GM19240 (cell line): ENCODE measurements around the gene SF3B6.
A peak's percentile ranks its signal among the peaks of the same experiment; 100 is the strongest.
"Not testable (repeated sequence)": the region's sequence is repeated elsewhere in the genome, so short reads cannot be mapped to it uniquely, and the experiment has no call there.

Experiments
- DNase-seq: peaks from one replicate; pipeline ENCODE4 v3.0.0; 2011; ENCODE audit warnings: low spot score; ENCODE audit not compliant: insufficient read length

Gene SF3B6

GRCh38 chr2:24095171-24095677 lies 19.1 kb upstream of the SF3B6 start:
- not testable (repeated sequence) for DNase-seq

GRCh38 chr2:24093270-24093669 lies 17.1 kb upstream of the SF3B6 start:
- DNase-seq: not testable (repeated sequence)

GRCh38 chr2:24088821-24089359 lies 12.8 kb upstream of the SF3B6 start:
- no peak for DNase-seq

GRCh38 chr2:24087032-24087431 lies 10.9 kb upstream of the SF3B6 start:
- no peak for DNase-seq

GRCh38 chr2:24086241-24086640 lies 10.1 kb upstream of the SF3B6 start:
- no peak for DNase-seq

- no peak for DNase-seq
Observed at GRCh38 chr2:24085200-24085489, 9.0 kb upstream of the SF3B6 start.

- peak; percentile 67 for DNase-seq
Observed at GRCh38 chr2:24084386-24085199, 8.5 kb upstream of the SF3B6 start, which contains the start of gene TP53I3. Gene TP53I3 (minus strand): TSS chr2:24084834. CDS start chr2:24084326, 508 bp downstream.

GRCh38 chr2:24083567-24084385 lies 7.7 kb upstream of the SF3B6 start:
- peak; percentile 45 for DNase-seq

GRCh38 chr2:24082787-24083566 lies 6.9 kb upstream of the SF3B6 start:
- DNase-seq: no peak

GRCh38 chr2:24080701-24081100 lies 4.6 kb upstream of the SF3B6 start:
- no peak for DNase-seq

- DNase-seq: no peak
Observed at GRCh38 chr2:24077879-24078278, 1.8 kb upstream of the SF3B6 start.

- DNase-seq: no peak
Observed at GRCh38 chr2:24077535-24077877, 1.4 kb upstream of the SF3B6 start.

GRCh38 chr2:24076849-24077534 lies 866 bp upstream of the SF3B6 start:
- no peak for DNase-seq

- DNase-seq: no peak
Observed at GRCh38 chr2:24075259-24075658, 867 bp downstream of the SF3B6 start.

- no peak for DNase-seq
Observed at GRCh38 chr2:24073816-24074215, 2.3 kb downstream of the SF3B6 start.

- no peak for DNase-seq
Observed at GRCh38 chr2:24072259-24072658, 3.9 kb downstream of the SF3B6 start.

GRCh38 chr2:24065341-24065740 lies 10.8 kb downstream of the SF3B6 start:
- no peak for DNase-seq

GRCh38 chr2:24058564-24059271 lies 17.4 kb downstream of the SF3B6 start:
- DNase-seq: no peak

- no peak for DNase-seq
Observed at GRCh38 chr2:24055750-24056149, 20.4 kb downstream of the SF3B6 start.

GRCh38 chr2:24054366-24055010 lies 21.6 kb downstream of the SF3B6 start:
- no peak for DNase-seq
